ENCODE data around the gene SOCS3.

The SOCS3 gene

GRCh38 chr17:78330570-78331224, 29.2 kb downstream of the SOCS3 start:
- H3K4me3 ChIP-seq (ENCODE audit: low read length): no peak overlapping the region
- no peak for TF ChIP-seq CTCF (IDR thresholded peaks at IDR 0.05; ENCODE audit: insufficient read depth, low read depth, low read length, missing control alignments)
- no peak for DNase-seq (ENCODE audit: low read depth)

- no peak for TF ChIP-seq CTCF (IDR thresholded peaks at IDR 0.05; ENCODE audit: insufficient read depth, low read depth, low read length, missing control alignments)
- peak; percentile 46 for DNase-seq (ENCODE audit: low read depth)
- H3K4me3 ChIP-seq (ENCODE audit: low read length): no peak overlapping the region
These were observed 30.4 kb downstream of the SOCS3 start for GRCh38 chr17:78329263-78330059.

- TF ChIP-seq CTCF (IDR thresholded peaks at IDR 0.05; ENCODE audit: insufficient read depth, low read depth, low read length, missing control alignments): no peak
- H3K4me3 ChIP-seq (ENCODE audit: low read length): no peak overlapping the region
- no peak for DNase-seq (ENCODE audit: low read depth)
These were observed 32.0 kb downstream of the SOCS3 start for GRCh38 chr17:78327880-78328279.

GRCh38 chr17:78325076-78325687, 34.7 kb downstream of the SOCS3 start:
- DNase-seq (ENCODE audit: low read depth): no peak
- H3K4me3 ChIP-seq (ENCODE audit: low read length): no peak overlapping the region
- no peak for TF ChIP-seq CTCF (IDR thresholded peaks at IDR 0.05; ENCODE audit: insufficient read depth, low read depth, low read length, missing control alignments)

- DNase-seq (ENCODE audit: low read depth): no peak
- no peak overlapping the region for H3K4me3 ChIP-seq (ENCODE audit: low read length)
- TF ChIP-seq CTCF (IDR thresholded peaks at IDR 0.05; ENCODE audit: insufficient read depth, low read depth, low read length, missing control alignments): no peak
These were observed 35.3 kb downstream of the SOCS3 start for GRCh38 chr17:78324391-78325075.

- DNase-seq (ENCODE audit: low read depth): no peak
- TF ChIP-seq CTCF (IDR thresholded peaks at IDR 0.05; ENCODE audit: insufficient read depth, low read depth, low read length, missing control alignments): no peak
- no peak overlapping the region for H3K4me3 ChIP-seq (ENCODE audit: low read length)
These were observed 36.0 kb downstream of the SOCS3 start for GRCh38 chr17:78323826-78324390.
